ENCODE data around the gene LRP1.
"Not testable (repeated sequence)": the region's sequence is repeated elsewhere in the genome, so short reads cannot be mapped to it uniquely, and the experiment has no call there.

The LRP1 gene

GRCh38 chr12:57119294-57120085, 8.8 kb upstream of the LRP1 start:
- CTCF ChIA-PET: interaction anchor here (1.4 kb wide), 1 partner anchor 56 kb away, joined by 4 read pairs; no protein-coding TSS in a partner anchor
- TF ChIP-seq CTCF (conservative IDR thresholded peaks at IDR 0.05; ENCODE audit: low read depth): no peak
- POLR2A ChIA-PET (ENCODE audit: low non-redundant PET): no interaction called here
- no peak for DNase-seq (ENCODE audit: low spot score)
- H3K27ac ChIP-seq: peak overlapping the region; percentile 78

GRCh38 chr12:57120718-57121117, 7.6 kb upstream of the LRP1 start:
- CTCF ChIA-PET: interaction anchor here (0.5 to 1.4 kb wide), 4 partner anchors 8 to 119 kb away, joined by 3 to 9 read pairs (median 4); no protein-coding TSS in a partner anchor
- DNase-seq (ENCODE audit: low spot score); POLR2A ChIA-PET (ENCODE audit: low non-redundant PET); H3K27ac ChIP-seq: not testable (repeated sequence)

- ChIA-PET POLR2A (ENCODE audit: low non-redundant PET) (no interaction called here), CTCF (interaction anchor here (0.6 to 7.2 kb wide), 13 partner anchors 10 to 117 kb away, joined by 3 to 89 read pairs (median 5); partner anchors contain the start of gene NXPH4)
- no peak for DNase-seq (ENCODE audit: low spot score)
- H3K27ac ChIP-seq: no peak overlapping the region
- no peak for TF ChIP-seq CTCF (conservative IDR thresholded peaks at IDR 0.05; ENCODE audit: low read depth)
These were observed 4.5 kb upstream of the LRP1 start for GRCh38 chr12:57123813-57124212.

GRCh38 chr12:57124261-57124877, 3.9 kb upstream of the LRP1 start:
- TF ChIP-seq CTCF (conservative IDR thresholded peaks at IDR 0.05; ENCODE audit: low read depth): peak; percentile 95
- ChIA-PET CTCF (interaction anchor here (0.5 to 7.2 kb wide), 14 partner anchors 12 to 521 kb away, joined by 3 to 89 read pairs (median 4); partner anchors contain the start of gene NXPH4), POLR2A (ENCODE audit: low non-redundant PET) (interaction anchor here (0.6 kb wide), 1 partner anchor 60 kb away, joined by 3 read pairs; no protein-coding TSS in a partner anchor)
- H3K27ac ChIP-seq: no peak overlapping the region
- DNase-seq (ENCODE audit: low spot score): peak; percentile 67

- TF ChIP-seq CTCF (conservative IDR thresholded peaks at IDR 0.05; ENCODE audit: low read depth): no peak
- CTCF ChIA-PET: interaction anchor here (0.6 to 7.2 kb wide), 5 partner anchors 14 to 91 kb away, joined by 4 to 89 read pairs (median 6); partner anchors contain the start of gene NXPH4
- no peak for DNase-seq (ENCODE audit: low spot score)
- peak overlapping the region; percentile 100 for H3K27ac ChIP-seq
- POLR2A ChIA-PET (ENCODE audit: low non-redundant PET): interaction anchor here (0.6 kb wide), 1 partner anchor 33 kb away, joined by 3 read pairs; no protein-coding TSS in a partner anchor
These were observed 2.2 kb upstream of the LRP1 start for GRCh38 chr12:57126061-57126460.

GRCh38 chr12:57126561-57126960, 1.7 kb upstream of the LRP1 start:
- CTCF ChIA-PET: interaction anchor here (1.0 to 7.2 kb wide), 3 partner anchors 14 to 56 kb away, joined by 4 to 89 read pairs (median 5); no protein-coding TSS in a partner anchor
- H3K27ac ChIP-seq: peak overlapping the region; percentile 100
- no peak for TF ChIP-seq CTCF (conservative IDR thresholded peaks at IDR 0.05; ENCODE audit: low read depth)
- POLR2A ChIA-PET (ENCODE audit: low non-redundant PET): interaction anchor here (0.6 to 0.7 kb wide), 2 partner anchors 10 to 50 kb away, joined by 3 read pairs; no protein-coding TSS in a partner anchor
- no peak for DNase-seq (ENCODE audit: low spot score)

All from RWPE1 (cell line).